Prostate gland (tissue), 2 donors: ENCODE results near the gene TXNL1. TPM values are rescaled to one million over a fixed set of nuclear protein-coding genes. Genes with fewer than 3 reads are reported as not detected.

Source experiments
- DNase-seq: peaks from one replicate; pipeline ENCODE4 v3.0.0-alpha.2; 2019; ENCODE audit warnings: low spot score
- H3K27ac ChIP-seq, 2 donors: fragments of 200-600 bp; sonication (generic); 2 replicates each; pipeline ENCODE4 v1.5.1; 2017 to 2019
- H3K27me3 ChIP-seq: fragments of 200-600 bp; sonication (generic); replicated peaks from 2 replicates; pipeline ENCODE4 v1.5.1; 2019; ENCODE audit not compliant: insufficient read depth
- H3K36me3 ChIP-seq, 2 donors: fragments of 200-600 bp; sonication (generic); 1 replicate in 1 of 2; 2 replicates in 1 of 2; pipeline versions ENCODE4 v1.5.1 to v1.8.1; 2017 to 2019
- H3K4me1 ChIP-seq: fragments of 200-600 bp; sonication (generic); replicated peaks from 2 replicates; pipeline ENCODE4 v1.5.1; 2019
- H3K4me3 ChIP-seq, 2 donors: fragments of 200-600 bp; sonication (generic); 2 replicates each; pipeline ENCODE4 v1.5.1; 2017 to 2019
- H3K9me3 ChIP-seq: fragments of 200-600 bp; sonication (generic); 2 replicates; pipeline ENCODE4 v1.5.1; 2017
- POLR2A ChIP-seq: fragments of 450-650 bp; IDR thresholded peaks from one replicate; pipeline ENCODE4 v1.6.1; 2016; ENCODE audit warnings: antibody characterized with exemption, mild to moderate bottlenecking
- POLR2AphosphoS5 ChIP-seq: sonication (generic); formaldehyde crosslinking; IDR thresholded peaks from one replicate; pipeline ENCODE4 v1.6.1; 2017; ENCODE audit warnings: antibody characterized with exemption
- WGBS: methylation state at CpG from one replicate; pipeline ENCODE4 v1.1.5; 2018; 5-methylcytosine and 5-hydroxymethylcytosine counted together
- intact Hi-C: fragments of 100-400 bp; cut with DNase I; formaldehyde crosslinking; loops from one replicate; pipeline ENCODE4 v1.14.2; 2022
- total RNA-seq, 2 donors: library from RNA; depleted of rRNA; stranded (reverse); fragments of >200 nt; gene quantifications; one replicate each; pipeline ENCODE4 v1.1.0, GENCODE V29; 2016
- TF ChIP-seq, protein P1 (sequence below), 4 experiments: fragments of 200-600 bp in 2 of 4; fragments of 450-650 bp in 2 of 4; sonication (generic) in 2 of 4; IDR thresholded peaks; 1 replicate in 3 of 4; 2 replicates in 1 of 4; pipeline ENCODE4 v1.5.1; 2016 to 2019; ENCODE audit warnings: antibody characterized with exemption in 4 of 4, mild to moderate bottlenecking in 2 of 4, moderate library complexity in 2 of 4

The TXNL1 gene
- total RNA-seq, 2 donors from 2014 or later, result 56.1 to 56.3 TPM

DNA sequence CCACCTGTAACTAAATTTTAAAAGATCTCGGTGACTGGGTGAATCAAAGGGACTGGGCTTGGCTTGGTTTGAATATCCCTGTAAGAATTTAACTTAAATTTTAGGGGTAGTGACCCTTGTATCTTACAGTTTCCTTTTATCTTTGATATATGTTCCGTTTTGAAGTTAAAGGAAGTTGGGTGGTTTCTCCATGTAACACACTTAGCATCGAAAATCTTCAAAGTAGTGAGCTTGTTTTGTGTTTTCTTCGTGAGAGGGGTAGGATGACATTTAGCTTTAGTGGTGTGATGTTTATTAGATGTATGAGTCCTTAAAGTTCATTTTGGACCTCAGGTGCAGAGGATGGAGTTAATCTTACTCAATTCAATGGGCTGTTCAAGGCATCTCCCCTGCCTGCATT lies 14.4 kb upstream of the TXNL1 start:
- no peaks in the 10 kb centered on the region for H3K27me3 ChIP-seq
- H3K4me3 ChIP-seq, result no peak overlapping the region
- no peaks in the 10 kb centered on the region for H3K4me1 ChIP-seq
- no peak for DNase-seq
- no peaks in the 10 kb centered on the region for H3K9me3 ChIP-seq
- TF ChIP-seq, protein P1, sequence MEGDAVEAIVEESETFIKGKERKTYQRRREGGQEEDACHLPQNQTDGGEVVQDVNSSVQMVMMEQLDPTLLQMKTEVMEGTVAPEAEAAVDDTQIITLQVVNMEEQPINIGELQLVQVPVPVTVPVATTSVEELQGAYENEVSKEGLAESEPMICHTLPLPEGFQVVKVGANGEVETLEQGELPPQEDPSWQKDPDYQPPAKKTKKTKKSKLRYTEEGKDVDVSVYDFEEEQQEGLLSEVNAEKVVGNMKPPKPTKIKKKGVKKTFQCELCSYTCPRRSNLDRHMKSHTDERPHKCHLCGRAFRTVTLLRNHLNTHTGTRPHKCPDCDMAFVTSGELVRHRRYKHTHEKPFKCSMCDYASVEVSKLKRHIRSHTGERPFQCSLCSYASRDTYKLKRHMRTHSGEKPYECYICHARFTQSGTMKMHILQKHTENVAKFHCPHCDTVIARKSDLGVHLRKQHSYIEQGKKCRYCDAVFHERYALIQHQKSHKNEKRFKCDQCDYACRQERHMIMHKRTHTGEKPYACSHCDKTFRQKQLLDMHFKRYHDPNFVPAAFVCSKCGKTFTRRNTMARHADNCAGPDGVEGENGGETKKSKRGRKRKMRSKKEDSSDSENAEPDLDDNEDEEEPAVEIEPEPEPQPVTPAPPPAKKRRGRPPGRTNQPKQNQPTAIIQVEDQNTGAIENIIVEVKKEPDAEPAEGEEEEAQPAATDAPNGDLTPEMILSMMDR (IDR thresholded peaks at IDR 0.05), result no peak
- TF ChIP-seq POLR2A, result no peak
- TF ChIP-seq POLR2AphosphoS5, result no peak
- 66% methylated on average over 4 of the region's 4 CpGs for WGBS
- no peaks in the 10 kb centered on the region for H3K36me3 ChIP-seq
- intact Hi-C loops, result no loop called here
- H3K27ac ChIP-seq, result no peak overlapping the region

DNA sequence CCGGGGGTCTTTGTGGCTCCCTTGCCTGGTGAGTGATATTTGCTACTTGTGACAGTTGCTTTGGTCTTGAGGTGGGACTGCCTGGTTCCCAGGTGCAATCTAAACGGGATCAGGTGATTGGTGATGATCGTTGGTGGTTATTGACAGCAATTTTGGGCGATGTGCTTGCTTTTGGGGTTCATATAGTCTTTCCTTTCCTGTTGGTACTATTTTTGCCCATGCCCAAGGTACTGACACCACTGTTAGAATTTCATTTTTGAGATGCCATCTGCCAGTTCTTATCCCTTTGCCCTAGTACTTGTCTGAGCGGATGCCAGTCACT lies 13.3 kb upstream of the TXNL1 start:
- H3K27me3 ChIP-seq, result no peaks in the 10 kb centered on the region
- intact Hi-C loops, result no loop called here
- H3K4me3 ChIP-seq, result peak overlapping the region; percentile 73 to 86
- H3K36me3 ChIP-seq, result no peaks in the 10 kb centered on the region
- TF ChIP-seq, protein P1 (IDR thresholded peaks at IDR 0.05), result no peak
- no peak for TF ChIP-seq POLR2AphosphoS5
- TF ChIP-seq POLR2A, result no peak
- no peaks in the 10 kb centered on the region for H3K9me3 ChIP-seq
- H3K4me1 ChIP-seq, result no peaks in the 10 kb centered on the region
- 9% methylated on average over 5 of the region's 5 CpGs for WGBS
- peak overlapping the region; percentile 68 to 79 for H3K27ac ChIP-seq
- no peak for DNase-seq

DNA sequence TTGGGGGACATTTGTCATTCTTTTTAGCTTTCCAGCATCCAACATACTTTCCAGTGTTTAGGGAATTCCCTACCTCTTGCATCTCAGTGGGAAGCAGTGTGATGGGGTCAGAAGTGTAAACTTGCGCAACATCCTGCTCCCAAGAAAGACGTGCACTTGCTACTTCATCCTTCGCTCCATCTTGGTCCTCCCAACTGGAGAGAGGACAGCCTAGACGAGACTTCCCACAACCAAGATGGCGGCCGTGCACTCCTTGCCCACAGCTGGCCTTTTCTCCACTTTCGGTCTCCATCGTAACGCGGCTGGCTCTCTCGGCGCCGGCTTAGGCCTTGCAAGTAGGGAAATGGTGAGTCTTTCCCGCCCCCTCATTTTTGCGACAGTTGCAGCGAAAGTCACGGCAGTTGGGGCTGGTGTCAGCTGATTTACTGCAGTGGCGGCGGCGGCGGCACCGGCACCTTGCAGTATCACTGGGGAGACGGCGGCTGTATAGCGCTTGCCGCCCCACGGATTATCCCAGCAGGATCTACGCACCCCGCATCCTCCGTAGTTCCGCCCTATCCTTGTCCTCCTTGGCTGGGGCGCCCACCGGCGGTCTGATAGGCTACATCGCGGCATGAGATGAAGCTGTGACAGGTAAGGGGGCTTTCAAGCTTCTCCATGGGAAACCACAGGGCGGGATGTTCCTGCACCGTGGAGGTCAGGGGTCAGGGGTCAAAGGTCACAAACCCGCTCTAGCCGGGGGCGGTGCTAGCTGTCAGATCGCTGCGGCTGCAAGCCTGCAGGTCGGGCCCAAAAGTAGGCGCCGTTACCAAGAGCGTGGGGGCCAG lies 12.8 kb upstream of the TXNL1 start, which contains the start of gene WDR7:
Gene WDR7 (plus strand): TSS at position 416 of the 827 bp plus-strand sequence. CDS start 21,157 bp downstream, outside the sequence.
- under 1% methylated on average over 44 of the region's 47 CpGs for WGBS
- Histone ChIP-seq H3K36me3 (no peaks in the 10 kb centered on the region), H3K4me3 (peak within 1 kb of the TSS; percentile 73 to 86), H3K4me1 (no peaks in the 10 kb centered on the region), H3K27me3 (no peaks in the 10 kb centered on the region), H3K9me3 (no peaks in the 10 kb centered on the region), H3K27ac (peak within 1 kb of the TSS; percentile 68 to 79)
- intact Hi-C loops, result no loop called here
- DNase-seq, result peak; percentile 96
- TF ChIP-seq POLR2A (no peak), POLR2AphosphoS5 (peak; percentile 93)
- TF ChIP-seq, protein P1 (IDR thresholded peaks at IDR 0.05), result peak in 1 of 4 experiments; percentile 14

- Histone ChIP-seq H3K9me3 (no peaks in the 10 kb centered on the region), H3K36me3 (no peaks in the 10 kb centered on the region), H3K27me3 (no peaks in the 10 kb centered on the region), H3K4me3 (no peak overlapping the region), H3K4me1 (no peaks in the 10 kb centered on the region), H3K27ac (no peak overlapping the region)
- intact Hi-C loops, result no loop called here
- DNase-seq, result no peak
- 100% methylated on average over 1 of the region's 1 CpG for WGBS
- TF ChIP-seq, protein P1 (IDR thresholded peaks at IDR 0.05), result no peak
- TF ChIP-seq POLR2AphosphoS5 (no peak), POLR2A (no peak)
Observed at GRCh38 chr18:56649996-56650395, 11.6 kb upstream of the TXNL1 start.
